ENCODE results near the gene DPP7.

DPP7 gene

GRCh38 chr9:137106662-137107250 is 7.8 kb downstream of the DPP7 start:
- TF ChIP-seq EP300 (IDR thresholded peaks at IDR 0.05; ENCODE audit: borderline replicate concordance), result no peak
- no peak for TF ChIP-seq USF1 (IDR thresholded peaks at IDR 0.05)
- TF ChIP-seq, protein P1, sequence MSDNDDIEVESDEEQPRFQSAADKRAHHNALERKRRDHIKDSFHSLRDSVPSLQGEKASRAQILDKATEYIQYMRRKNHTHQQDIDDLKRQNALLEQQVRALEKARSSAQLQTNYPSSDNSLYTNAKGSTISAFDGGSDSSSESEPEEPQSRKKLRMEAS (IDR thresholded peaks at IDR 0.05), result no peak
- no peak for TF ChIP-seq ZBTB7A (IDR thresholded peaks at IDR 0.05; ENCODE audit: low read depth)
- no peak for TF ChIP-seq CEBPB (IDR thresholded peaks at IDR 0.05)
- TF ChIP-seq YY1 (IDR thresholded peaks at IDR 0.05; ENCODE audit: low read depth), result no peak
- TF ChIP-seq, protein P2, sequence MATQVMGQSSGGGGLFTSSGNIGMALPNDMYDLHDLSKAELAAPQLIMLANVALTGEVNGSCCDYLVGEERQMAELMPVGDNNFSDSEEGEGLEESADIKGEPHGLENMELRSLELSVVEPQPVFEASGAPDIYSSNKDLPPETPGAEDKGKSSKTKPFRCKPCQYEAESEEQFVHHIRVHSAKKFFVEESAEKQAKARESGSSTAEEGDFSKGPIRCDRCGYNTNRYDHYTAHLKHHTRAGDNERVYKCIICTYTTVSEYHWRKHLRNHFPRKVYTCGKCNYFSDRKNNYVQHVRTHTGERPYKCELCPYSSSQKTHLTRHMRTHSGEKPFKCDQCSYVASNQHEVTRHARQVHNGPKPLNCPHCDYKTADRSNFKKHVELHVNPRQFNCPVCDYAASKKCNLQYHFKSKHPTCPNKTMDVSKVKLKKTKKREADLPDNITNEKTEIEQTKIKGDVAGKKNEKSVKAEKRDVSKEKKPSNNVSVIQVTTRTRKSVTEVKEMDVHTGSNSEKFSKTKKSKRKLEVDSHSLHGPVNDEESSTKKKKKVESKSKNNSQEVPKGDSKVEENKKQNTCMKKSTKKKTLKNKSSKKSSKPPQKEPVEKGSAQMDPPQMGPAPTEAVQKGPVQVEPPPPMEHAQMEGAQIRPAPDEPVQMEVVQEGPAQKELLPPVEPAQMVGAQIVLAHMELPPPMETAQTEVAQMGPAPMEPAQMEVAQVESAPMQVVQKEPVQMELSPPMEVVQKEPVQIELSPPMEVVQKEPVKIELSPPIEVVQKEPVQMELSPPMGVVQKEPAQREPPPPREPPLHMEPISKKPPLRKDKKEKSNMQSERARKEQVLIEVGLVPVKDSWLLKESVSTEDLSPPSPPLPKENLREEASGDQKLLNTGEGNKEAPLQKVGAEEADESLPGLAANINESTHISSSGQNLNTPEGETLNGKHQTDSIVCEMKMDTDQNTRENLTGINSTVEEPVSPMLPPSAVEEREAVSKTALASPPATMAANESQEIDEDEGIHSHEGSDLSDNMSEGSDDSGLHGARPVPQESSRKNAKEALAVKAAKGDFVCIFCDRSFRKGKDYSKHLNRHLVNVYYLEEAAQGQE (IDR thresholded peaks at IDR 0.05; ENCODE audit: low read depth), result no peak
- TF ChIP-seq RAD21 (IDR thresholded peaks at IDR 0.05; ENCODE audit: low read depth), result no peak
- no peak for TF ChIP-seq EGR1 (IDR thresholded peaks at IDR 0.05)
- TF ChIP-seq NFIC (IDR thresholded peaks at IDR 0.05), result no peak
- TF ChIP-seq CREB1 (IDR thresholded peaks at IDR 0.05; ENCODE audit: low read depth), result no peak
- TF ChIP-seq FOXM1 (IDR thresholded peaks at IDR 0.05; ENCODE audit: borderline replicate concordance, low read depth), result no peak
- TF ChIP-seq TEAD4 (IDR thresholded peaks at IDR 0.05), result no peak
- no peak for TF ChIP-seq TAF1 (IDR thresholded peaks at IDR 0.05; ENCODE audit: low read depth)
- no peak for TF ChIP-seq TCF12 (IDR thresholded peaks at IDR 0.05; ENCODE audit: low read depth)

DNA sequence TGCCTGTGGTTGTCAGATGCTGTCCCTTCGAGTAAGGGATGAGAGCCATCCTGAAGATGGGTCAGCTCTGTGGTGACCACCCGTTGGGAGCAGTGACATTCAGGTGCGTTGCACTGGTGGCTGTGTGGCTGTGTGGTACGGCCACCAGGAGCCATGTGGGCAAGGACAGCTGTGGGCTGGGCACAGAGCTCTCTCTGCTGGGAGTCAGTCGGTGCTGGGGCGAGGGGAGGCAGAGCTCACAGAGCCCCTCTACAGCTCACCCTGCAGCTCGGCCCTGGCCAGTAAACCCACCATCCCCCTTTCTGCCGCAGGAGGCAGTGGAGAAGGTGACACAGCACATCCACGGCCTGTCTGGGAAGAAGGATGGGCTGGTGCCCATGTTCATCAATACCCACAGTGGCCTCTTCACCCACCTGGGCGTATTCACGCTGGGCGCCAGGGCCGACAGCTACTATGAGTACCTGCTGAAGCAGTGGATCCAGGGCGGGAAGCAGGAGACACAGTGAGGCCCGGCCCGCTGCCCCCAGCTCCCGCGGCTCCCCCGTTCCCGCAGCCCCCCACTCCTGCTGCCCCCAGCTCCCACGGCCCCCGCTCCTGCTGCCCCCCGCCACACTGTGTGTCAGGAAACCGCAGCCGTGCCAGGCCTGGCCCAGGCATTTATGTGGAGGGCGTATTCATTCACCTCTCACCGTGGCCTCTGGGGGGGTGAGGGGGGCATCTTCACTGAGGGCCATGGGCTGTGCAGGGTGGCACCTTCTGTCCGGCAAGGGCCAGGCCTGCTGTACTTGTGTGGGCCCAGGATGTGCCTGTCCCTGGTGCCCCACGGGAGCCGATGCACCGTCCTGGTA is 8.5 kb downstream of the DPP7 start:
- TF ChIP-seq CEBPB (IDR thresholded peaks at IDR 0.05) (no peak), NFIC (IDR thresholded peaks at IDR 0.05) (no peak), EP300 (IDR thresholded peaks at IDR 0.05; ENCODE audit: borderline replicate concordance) (no peak), USF1 (IDR thresholded peaks at IDR 0.05) (no peak), CREB1 (IDR thresholded peaks at IDR 0.05; ENCODE audit: low read depth) (no peak), TEAD4 (IDR thresholded peaks at IDR 0.05) (no peak), TCF12 (IDR thresholded peaks at IDR 0.05; ENCODE audit: low read depth) (no peak), ZBTB7A (IDR thresholded peaks at IDR 0.05; ENCODE audit: low read depth) (no peak), YY1 (IDR thresholded peaks at IDR 0.05; ENCODE audit: low read depth) (no peak)
- TF ChIP-seq, protein P1 (IDR thresholded peaks at IDR 0.05), result no peak

DNA sequence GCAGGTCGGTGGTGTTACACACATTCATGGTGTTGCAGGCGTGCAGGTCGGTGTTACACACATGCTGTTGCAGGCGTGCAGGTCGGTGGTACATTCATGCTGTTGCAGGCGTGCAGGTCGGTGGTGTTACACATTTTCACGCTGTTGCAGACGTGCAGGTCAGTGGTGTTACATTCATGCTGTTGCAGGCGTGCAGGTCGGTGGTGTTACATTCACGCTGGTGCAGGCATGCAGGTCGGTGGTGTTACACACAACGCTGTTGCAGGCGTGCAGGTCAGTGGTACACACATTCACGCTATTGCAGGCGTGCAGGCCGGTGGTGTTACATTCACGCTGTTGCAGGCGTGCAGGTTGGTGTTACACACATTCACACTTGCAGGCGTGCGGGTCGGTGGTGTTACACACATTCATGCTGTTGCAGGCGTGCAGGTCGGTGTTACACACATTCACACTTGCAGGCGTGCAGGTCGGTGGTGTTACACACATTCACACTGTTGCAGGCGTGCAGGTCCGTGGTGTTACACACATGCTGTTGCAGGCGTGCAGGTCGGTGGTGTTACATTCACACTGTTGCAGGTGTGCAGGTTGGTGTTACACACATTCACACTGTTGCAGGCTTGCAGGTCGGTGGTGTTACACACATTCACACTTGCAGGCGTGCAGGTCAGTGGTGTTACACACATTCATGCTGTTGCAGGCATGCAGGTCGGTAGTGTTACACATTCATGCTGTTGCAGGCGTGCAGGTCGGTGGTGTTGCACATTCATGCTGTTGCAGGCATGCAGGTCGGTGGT is 11.1 kb downstream of the DPP7 start:
- TF ChIP-seq, protein P2 (IDR thresholded peaks at IDR 0.05; ENCODE audit: low read depth), result no peak
- TF ChIP-seq TAF1 (IDR thresholded peaks at IDR 0.05; ENCODE audit: low read depth) (no peak), RAD21 (IDR thresholded peaks at IDR 0.05; ENCODE audit: low read depth) (no peak), NFIC (IDR thresholded peaks at IDR 0.05) (no peak), YY1 (IDR thresholded peaks at IDR 0.05; ENCODE audit: low read depth) (no peak), EGR1 (IDR thresholded peaks at IDR 0.05) (no peak), TCF12 (IDR thresholded peaks at IDR 0.05; ENCODE audit: low read depth) (no peak)

DNA sequence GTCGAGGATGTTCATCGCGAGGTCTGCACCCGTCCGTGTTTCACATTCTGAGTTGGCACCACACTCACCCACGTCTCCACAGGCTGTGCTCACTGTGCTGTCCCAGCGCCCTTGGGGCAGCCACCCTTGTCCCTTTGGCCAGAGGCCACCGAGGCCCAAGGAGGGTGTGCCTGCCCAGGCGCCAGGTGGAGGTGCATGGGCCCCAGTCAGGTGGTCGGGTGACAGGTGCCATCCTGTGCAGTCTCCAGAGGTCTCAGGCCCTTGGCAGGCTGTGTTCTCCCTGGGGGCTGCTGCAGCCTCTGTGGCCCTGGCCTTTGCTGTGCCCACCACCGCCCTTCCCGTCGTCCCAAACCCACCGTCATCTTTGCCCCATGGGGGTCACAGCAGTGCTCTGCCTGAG is 15.3 kb downstream of the DPP7 start:
- TF ChIP-seq ZBTB7A (IDR thresholded peaks at IDR 0.05; ENCODE audit: low read depth) (no peak), FOXM1 (IDR thresholded peaks at IDR 0.05; ENCODE audit: borderline replicate concordance, low read depth) (no peak), USF1 (IDR thresholded peaks at IDR 0.05) (no peak), EGR1 (IDR thresholded peaks at IDR 0.05) (no peak), YY1 (IDR thresholded peaks at IDR 0.05; ENCODE audit: low read depth) (no peak), CEBPB (IDR thresholded peaks at IDR 0.05) (no peak), EP300 (IDR thresholded peaks at IDR 0.05; ENCODE audit: borderline replicate concordance) (no peak), TCF12 (IDR thresholded peaks at IDR 0.05; ENCODE audit: low read depth) (no peak), NFIC (IDR thresholded peaks at IDR 0.05) (no peak), RAD21 (IDR thresholded peaks at IDR 0.05; ENCODE audit: low read depth) (no peak), TEAD4 (IDR thresholded peaks at IDR 0.05) (no peak), TAF1 (IDR thresholded peaks at IDR 0.05; ENCODE audit: low read depth) (no peak), CREB1 (IDR thresholded peaks at IDR 0.05; ENCODE audit: low read depth) (no peak)
- TF ChIP-seq, protein P2 (IDR thresholded peaks at IDR 0.05; ENCODE audit: low read depth), result no peak
- TF ChIP-seq, protein P1 (IDR thresholded peaks at IDR 0.05), result no peak
